Stimulated activated CD4-positive, alpha-beta T cell treated with anti-CD3 and anti-CD28 coated beads, TNF-alpha, amount 100 ng/mL, for 1 hour (primary cell): ENCODE data around the gene FOXF1.

Experiments used
- DNase-seq, 3 donors: peaks; one replicate each; pipeline ENCODE4 v3.0.0-alpha.2; 2020; ENCODE audit warnings: low read depth in 3 of 3, low spot score in 1 of 3

Gene FOXF1

DNA sequence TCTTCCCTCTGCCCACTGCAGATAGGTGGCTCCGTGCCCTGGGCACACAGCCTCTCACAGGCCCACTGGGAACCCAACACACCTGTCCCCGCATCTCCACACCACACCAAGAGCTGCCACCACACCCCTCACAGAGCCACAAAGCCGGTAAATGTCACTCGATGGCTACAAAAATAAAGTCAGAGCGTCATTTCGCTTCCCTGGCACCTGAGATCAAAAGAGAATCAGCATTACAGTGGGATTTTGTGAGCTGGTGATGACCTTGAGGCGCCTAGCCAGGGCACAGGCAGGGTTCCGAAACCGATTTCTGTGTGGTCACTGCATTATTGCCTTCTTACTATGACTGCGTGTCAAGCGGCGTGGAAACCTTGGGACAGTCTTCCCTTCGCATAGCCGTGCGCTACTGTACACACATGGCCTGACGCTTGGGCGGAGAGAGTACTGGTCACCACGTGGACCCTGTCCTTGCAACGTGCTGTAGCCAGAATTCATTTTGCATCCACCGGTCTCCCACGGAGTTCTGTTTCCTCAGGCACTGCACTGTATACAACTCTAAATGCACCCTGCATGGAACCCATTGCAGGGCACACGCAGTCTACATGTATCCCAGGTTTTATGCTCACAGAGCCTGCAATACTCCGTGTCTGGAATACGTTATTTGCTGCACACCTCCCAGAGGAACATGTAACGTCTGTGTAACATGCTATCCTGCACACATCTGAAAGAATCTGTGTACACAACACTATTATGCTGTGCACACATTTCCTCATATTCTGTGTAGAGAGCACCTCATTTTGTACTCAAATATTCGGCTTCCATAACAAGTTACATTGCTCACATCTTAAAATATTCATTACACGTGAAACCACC is 5.8 kb upstream of the FOXF1 start:
- no peak for DNase-seq

DNA sequence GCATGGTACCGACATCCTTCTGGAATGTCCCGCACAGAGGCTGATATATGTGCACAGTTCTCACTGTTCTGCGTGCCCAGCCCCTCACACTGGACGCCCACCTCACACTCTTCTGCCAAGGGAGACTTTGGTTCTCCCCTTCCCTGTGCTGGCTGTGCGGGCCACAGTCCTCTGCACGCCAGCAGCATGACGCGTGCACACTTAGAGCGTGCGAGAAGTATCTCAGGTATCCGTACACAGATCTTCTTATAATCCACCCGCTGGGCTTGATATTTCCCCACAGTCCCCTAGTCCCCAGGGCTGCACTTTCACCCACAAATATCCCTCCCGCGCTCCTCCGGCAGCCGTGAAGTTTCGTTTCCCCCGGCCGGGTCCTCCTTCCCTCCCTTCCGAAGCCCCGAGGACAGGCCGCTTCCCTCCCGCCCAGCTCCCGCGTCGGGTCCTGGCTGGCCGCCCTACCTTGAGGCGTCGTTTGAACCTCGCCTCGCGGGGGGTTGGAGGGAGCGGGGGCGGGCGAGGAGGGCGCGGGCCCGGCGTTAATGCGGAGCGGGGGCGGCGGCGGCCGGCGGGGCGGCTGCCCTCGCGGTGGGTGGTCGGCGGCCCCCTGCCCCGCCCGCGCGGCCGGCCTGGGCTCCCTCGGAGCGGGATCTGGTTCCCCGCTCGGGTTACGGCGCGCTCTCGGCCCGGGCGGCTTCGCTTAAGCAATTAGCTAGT is 5.0 kb upstream of the FOXF1 start:
- no peak for DNase-seq

DNA sequence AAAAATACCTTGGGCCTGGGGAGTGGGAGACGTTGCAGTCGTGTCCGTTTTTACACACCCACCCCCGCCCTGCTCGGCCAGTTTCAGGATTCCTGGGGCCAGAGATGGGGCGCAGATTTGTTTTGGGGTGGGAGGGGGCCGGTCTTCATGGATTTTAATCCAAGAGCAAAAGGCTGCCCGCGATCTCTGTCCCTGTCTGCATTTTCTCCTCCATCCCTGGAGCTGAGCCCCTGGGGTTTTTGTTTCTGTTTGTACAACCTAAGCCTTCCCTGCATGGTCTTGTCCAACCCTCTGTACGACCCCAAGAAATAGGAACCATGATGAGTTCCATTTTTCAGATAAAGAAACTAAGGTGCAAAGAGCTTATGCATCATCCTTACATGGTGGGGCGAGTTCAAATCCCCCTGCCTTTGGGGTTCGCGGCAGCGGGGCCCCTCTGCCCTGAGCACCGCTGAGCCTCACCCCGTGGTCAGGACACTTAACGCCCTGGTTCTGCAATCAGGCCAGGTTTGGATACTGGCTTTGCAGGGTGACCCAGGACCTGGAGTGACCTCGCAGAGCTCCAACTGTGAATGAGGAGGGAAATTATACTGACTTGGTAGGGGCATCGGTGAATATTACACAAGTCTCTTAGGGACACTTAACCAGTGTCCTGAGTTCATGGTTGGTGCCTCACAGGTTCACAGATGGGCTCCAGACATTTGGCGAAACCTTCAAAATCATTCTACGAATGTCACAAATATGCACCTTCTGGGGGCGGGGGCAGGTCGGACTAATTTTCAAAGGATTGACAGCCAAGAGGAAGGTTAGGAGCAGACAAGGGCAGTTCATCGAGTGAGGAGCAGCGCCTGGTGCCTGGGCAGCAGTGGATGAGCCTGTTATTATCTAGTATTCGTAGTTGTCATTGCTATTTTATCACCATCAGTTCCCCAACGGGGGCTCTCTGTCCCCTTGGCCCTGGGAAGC is 4.1 kb upstream of the FOXF1 start:
- DNase-seq = no peak

DNA sequence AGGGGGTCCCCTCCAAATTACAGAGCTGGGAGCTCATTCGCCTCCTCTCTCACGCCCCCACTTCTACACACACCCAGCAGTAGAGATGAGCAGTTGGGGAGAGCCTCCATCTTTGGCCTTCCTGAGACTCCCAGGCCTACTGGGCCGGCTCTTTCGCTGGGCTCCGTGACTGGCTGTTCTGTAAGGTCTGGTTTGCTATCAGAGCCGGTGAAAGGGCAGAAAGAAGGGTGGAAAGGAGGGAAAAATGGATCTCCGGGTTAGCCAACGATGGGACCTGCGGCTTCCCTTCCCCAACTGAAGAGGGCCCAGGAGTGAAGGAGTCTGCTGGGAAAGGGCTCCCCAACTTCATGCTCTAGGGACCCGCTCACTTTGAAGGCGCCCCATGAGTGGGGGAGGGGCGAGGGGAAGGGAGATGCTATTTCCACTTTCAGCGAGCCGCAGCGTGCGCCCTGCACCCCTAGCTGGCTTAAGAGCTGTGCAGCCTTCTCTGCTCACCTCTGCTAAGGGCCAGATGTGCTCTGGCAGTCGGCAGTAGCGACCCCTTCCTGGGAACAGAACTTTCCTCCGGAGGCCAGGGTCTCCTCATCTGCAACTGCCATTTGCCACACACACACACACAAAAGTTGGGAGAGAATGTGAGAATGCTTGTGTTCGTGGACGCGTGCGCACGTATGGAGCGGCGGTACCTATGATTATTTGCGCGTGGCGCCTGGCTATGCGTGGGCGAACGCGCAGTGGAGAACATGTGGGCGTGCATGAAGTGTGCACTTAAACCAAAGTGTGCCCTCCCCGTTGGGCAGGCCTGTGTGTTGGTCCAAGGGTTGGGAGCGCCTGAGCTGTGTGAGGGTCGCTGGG is 2.9 kb upstream of the FOXF1 start:
- no peak for DNase-seq

DNA sequence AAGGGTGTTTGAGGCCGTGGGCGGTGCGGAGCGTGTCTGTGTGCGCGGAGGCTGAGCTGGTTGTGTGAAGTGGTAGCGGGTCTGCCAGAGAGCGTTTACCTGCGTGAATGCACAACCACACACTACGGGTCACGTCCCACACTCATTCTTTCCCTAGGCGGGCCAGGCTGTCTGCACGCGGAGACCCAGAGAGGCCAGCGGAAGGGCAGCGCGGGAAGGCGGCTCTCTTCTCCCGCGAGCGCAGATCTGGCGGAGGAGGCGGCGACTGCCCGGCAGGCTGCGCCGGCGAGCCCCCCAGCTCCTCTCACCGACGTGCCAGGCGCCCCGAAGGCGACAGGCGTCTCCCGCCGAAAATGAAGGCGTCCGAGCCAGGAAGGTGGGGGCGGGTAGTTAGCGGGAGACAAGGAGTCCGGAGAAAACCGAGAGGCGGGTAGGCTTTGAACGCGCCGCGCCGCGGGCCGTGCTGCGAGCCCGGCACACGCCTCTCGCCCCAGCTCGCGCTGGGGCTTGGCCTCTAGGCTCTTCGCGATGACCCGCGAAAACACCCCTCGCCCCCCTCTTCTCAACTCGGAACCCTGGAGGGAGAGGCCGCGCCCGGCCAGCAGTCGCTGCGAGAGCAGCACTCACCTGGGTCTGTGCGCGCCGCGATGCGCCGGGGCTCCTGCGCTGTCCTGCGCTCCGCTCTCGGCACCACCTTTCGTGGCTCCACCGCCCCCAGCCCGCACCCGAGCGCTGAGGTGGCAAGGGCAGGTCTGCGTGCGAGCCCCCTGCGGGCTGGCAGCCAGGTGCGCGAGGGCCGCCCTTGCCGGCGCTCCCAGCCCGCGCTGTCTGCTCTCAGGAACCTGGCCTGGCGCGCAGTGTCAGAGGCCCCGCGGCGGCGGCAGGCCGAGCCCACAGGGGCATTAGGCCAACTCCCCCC is 2.0 kb upstream of the FOXF1 start:
- no peak for DNase-seq

DNA sequence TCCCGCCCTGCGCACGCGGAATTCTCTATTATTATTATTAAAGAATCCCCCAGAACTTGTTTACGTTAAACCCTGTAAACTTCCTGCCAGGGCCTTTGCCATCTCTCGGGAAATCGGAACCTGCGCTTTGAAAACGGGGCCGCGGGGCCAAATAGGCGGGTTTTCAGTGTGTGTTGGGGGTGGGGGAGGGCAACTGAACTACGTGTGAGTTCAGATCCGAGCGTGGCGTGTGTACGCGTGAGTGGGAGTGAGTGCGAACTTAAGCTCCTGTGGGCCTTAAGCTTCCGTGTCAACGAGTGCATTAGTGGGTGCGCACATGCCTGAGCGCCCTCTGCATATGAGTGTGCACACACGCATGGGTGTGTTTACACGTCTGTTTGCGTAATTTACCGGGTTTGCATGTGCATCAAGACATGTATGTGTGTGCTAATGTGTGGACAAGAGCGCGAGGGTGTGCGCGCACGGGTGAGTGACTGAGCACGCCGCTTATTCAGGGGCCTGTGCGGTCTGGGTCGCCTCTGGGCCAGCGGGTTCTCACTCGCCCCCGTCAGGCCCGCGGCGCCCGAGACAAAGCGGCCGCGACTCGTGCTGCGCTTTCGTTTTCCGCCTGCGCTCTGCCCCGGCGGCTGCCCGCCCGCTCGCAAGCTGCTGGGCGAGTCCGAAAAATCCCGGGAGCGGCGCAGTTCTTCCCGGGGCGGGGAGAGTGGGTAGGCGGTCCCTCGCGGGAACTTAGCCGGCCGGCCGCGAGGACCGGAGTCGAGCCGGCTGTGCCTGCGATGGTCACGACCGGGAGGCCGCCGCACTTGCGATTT is 1.2 kb upstream of the FOXF1 start:
- no peak for DNase-seq

DNA sequence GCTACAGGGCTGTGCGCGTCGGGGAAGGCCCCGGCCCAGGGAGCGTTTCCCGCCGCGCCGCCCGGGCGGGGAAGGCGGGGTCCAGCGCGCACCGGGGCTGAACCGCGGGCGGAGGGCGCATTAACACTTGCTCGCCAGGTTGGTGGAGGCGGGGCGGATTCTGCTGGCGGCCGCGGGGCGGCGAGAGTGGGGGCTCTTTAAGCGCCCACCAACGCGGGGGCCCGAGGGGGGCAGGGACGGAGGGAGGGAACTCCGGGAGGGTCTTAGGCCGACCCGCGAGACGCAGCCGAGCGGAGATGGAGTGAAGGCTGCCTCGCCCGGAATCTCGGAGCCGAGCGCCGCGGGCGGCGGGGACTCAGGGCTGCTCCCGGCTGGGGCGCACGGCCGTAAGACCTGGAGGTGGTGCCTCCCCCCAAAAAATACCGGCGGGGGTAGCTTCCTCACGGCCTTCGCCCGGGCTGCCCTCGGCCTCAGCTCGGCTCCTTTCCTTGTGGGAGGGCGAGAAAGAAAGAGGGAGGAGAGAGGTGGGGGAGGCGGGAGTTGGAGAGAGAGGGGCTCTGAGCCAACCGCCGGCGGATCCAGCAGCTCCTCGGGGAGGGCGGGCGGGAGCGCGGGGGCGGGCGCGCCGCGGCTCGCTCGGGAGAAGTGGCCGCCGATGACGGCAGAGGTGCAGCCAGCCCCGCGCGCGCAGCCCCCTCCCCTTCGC is 415 bp upstream of the FOXF1 start:
- no peak for DNase-seq

DNA sequence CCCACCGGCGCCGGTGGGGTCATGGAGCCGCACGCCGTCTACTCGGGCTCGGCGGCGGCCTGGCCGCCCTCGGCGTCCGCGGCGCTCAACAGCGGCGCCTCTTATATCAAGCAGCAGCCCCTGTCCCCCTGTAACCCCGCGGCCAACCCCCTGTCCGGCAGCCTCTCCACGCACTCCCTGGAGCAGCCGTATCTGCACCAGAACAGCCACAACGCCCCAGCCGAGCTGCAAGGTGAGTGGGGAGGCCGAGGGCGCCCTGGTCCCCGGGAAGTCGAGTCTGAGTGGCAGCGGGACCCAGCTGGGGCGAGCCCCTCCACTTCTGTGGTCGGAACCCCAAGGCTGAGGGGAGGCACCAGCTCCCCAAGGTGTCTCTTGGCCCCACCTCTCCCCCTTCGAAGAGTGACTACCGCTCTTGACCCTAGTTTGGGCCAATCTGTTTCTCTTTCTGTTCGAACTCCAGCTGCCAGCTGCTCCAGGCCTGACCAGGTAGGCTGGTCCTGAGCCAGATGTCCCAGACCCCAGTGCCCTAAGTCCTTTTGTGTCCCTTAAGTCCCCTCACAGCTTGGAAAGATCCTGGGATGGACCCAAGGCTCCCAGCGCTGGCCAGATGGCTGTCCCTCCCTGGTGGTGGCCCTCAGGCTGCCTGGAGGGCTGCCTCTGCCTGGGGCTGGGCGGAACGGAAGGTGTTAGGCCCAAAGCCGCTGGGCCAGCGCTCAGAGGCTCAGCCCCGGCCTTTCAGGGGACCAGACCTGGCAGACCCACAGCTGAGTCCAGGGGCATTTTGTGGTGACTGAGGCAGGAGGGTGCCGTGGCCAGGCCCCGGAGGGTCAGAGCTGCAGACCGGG is 1.2 kb downstream of the FOXF1 start:
- DNase-seq = no peak

DNA sequence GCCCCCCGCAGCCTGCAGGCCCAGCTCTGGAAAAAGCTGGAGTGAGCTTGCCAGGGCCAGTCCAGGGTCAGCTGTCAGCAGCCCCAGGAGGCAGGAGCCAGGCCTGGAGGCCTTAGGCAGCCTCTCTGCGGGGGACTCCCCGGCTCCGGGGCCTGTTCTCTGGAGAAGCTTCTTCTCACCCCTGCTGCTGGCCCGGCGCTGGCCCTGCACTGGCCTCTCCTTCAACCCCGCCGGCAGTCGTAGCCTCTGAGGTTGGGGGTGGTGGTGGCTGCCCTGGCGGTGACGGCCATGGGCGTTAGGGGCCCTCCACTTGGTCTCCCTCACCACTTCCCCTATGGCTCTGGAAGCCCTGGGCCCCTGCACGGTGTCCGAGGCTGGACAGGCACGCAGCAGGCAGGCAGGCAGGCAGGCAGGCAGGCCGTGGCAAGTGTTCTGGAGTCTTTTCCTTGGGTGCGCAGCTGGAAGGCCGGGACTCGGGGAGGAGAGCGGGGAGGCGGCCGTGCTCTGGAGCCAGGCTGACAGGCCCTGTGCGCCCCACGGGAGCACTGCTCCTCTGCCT is 2.1 kb downstream of the FOXF1 start:
- no peak for DNase-seq

DNA sequence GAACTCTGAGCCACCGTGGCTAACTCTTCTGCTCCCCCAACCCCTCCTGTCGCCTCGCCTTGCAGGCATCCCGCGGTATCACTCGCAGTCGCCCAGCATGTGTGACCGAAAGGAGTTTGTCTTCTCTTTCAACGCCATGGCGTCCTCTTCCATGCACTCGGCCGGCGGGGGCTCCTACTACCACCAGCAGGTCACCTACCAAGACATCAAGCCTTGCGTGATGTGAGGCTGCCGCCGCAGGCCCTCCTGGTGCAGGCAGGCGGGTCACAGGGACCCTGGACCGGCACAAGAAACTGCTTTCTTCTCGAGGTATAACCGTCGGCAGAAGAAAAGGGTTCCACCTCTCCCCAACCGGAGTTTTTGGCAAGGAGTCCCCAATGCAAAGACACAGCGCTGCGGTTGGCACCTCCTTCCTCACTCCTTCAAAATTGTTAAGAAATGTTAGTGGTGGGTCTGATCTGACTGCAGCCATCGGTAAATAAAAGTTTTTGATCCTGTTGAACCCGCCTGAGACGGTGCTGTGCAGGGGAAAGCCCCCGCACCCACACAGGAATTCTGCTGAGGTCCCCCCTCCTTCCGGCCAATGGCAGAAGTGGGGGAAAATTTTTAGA is 2.6 kb downstream of the FOXF1 start:
- no peak for DNase-seq

DNA sequence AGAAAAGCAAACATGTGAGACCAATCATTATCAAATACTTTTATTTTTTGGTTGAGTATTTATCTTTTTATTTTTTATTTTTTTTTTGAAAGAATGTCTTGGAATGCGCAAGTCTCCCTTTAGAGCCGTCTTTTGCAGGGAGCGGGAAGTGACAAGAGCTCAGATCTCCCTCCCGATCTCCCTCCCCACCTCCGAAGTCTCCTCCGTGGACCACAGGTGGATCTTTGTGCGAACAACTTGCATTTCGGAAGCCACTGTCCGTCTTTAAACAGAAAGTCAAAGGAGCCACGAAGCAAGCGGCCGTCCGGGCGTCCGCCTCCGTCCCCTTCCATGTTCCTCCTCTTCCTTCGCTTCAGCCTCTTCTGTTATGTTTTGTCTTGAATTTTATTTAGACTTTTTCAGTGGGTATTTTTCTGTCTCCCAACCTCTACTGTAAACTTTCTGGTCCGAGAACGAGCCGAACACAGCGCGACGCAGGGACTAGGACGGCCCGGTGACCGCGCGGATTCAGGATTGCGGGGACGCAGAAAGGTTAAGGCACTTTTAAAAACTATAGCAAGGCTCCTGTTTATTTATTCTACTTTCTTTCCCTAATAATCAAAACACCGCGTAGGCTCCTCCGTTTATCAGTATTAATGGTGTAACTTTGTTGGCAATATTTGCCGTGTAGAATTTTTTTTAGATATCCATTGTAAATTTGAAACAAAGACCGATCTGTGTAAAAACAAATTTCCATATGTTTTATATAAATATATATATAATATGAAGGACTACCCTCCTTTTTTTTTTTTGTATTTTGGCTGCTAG is 3.3 kb downstream of the FOXF1 start:
- DNase-seq = no peak

DNA sequence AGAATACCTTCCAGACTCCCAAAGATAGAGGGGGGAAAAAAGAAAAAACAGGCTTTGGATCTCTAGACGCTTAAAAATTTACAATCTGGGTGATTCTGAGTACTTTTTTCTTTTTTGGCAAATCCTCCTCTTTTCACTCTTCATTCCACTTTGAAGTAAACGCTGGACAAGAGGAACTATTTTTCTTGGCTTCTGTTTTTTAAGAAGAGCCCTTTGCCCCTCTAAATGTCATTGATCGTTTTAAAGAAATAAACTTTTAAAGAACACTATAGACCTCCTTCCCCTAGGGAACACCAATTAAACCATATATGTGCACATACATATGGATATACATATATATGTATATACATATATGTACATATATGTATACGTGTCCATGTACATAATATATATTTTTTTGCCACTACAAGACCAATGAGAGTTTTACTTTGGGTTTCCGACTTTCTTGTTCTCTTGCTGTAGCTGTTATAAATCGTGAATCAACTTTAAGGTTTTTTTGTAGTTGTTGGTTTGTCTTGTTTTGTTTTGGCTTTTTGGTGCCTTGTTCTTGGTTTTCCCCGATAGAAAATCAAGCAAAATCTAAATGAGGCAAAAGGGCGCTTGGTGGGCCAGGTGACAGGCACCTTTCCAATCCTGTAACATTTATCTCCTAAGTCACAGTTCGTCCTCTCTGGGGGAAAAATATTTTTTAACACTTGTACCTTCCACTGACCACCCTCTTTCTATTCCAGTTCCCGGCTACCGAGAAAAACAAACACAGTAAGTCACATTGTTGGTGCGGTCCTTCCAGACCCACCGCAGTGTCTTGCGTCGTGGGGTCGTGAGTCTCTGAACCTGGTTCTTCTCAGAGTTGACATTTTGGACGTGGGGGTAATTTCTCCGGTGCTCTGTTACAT is 4.4 kb downstream of the FOXF1 start:
- DNase-seq = no peak

DNA sequence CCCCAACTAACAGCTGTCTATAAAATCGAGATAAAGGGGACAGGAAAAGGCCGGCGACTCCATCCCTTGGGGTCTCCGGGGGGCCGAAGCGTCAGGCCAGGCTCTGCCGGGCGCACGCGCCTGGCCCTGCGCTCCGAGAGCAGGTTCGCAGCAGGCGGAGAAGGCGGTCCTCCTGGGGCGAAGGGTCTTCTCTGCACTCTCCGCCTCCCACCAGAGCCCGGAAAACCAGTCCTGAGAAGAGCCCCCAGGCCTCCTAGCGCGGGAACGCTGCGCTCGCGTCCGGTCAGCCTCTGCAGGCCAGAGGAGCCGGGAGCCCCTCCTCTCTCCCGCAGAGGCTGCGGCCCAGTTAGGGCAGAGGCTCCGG is 5.1 kb downstream of the FOXF1 start:
- no peak for DNase-seq

DNA sequence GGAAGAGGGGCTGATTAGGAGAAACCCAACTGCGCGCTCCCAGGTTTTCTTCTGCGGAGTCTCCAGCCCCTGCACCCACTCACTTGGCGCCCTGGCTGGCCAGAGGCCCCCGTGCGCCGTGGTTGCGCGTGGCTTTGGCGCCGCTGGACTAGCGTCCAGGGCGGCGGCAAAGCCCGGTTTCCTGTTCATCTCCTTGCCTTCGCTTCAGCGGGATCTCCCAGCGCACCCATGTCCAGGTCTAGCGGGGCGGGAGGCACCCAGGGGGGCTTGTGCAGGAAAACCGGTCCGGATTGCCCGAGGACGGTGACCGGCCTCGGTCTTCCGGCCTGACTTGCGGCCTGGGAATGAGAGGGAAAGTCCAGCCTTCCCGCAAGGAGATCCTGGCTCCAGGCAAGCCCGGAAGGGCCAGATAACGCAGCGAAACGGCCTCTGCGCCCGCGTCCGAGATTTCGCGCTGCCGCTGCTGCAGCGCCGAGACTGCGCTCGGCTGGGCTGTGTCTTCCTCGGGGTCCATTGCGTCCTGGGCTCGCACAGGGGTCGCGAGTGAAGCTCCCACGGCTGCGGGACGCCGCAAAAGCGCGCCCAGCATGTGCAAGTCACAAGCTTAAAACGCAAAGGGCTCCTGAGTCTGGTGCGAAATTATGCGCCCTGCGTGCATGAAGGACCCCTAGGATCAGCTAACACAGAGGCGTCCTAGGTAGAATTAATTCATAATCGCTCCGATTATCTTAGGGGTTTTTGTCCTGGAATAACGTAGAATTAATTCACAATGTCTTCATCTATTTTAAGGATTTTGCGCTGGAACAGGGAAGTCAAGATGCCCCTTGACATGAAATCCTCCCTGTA is 5.7 kb downstream of the FOXF1 start:
- DNase-seq = no peak
